Astrocyte of the cerebellum (primary cell): ENCODE data around the gene ZBTB16.

Experiments used
- DNase-seq: peaks from one replicate; pipeline ENCODE4 v3.0.0-alpha.2; 2011; ENCODE audit warnings: low read depth
- H3K4me3 ChIP-seq: 2 replicates; pipeline ENCODE4 v1.5.1; 2011; ENCODE audit warnings: mild to moderate bottlenecking, low read depth, low read length, moderate library complexity
- CTCF ChIP-seq: IDR thresholded peaks from 2 replicates; pipeline ENCODE4 v1.5.1; 2012; ENCODE audit warnings: low read length, low read depth, moderate library complexity, mild to moderate bottlenecking; ENCODE audit errors: missing control alignments
- in situ Hi-C: cut with HindIII; loops from 2 replicates; pipeline ENCODE4 v1.10.0; 2017; ENCODE audit warnings: low sequenced_read_pairs

The ZBTB16 gene

GRCh38 chr11:114284914-114285313, 225.4 kb downstream of the ZBTB16 start:
- DNase-seq = no peak
- no peak overlapping the region for H3K4me3 ChIP-seq
- in situ Hi-C loops = no loop called here
- TF ChIP-seq CTCF = no peak

GRCh38 chr11:114285599-114285998, 226.1 kb downstream of the ZBTB16 start:
- in situ Hi-C loops = no loop called here
- DNase-seq = no peak
- H3K4me3 ChIP-seq = no peak overlapping the region
- TF ChIP-seq CTCF = no peak

- no peak overlapping the region for H3K4me3 ChIP-seq
- DNase-seq = no peak
- TF ChIP-seq CTCF = no peak
- in situ Hi-C loops = no loop called here
These were observed 226.7 kb downstream of the ZBTB16 start for GRCh38 chr11:114286229-114286628.

GRCh38 chr11:114287154-114287553, 227.6 kb downstream of the ZBTB16 start:
- DNase-seq = no peak
- TF ChIP-seq CTCF = no peak
- H3K4me3 ChIP-seq = no peak overlapping the region
- in situ Hi-C loops = no loop called here

GRCh38 chr11:114288136-114288535, 228.6 kb downstream of the ZBTB16 start:
- TF ChIP-seq CTCF = no peak
- no peak overlapping the region for H3K4me3 ChIP-seq
- in situ Hi-C loops = no loop called here
- no peak for DNase-seq

GRCh38 chr11:114289779-114290178, 230.3 kb downstream of the ZBTB16 start:
- TF ChIP-seq CTCF = no peak
- H3K4me3 ChIP-seq = no peak overlapping the region
- in situ Hi-C loops = no loop called here
- DNase-seq = no peak
